Hepatocyte (in vitro differentiated cells): ENCODE measurements around the gene METTL24.

Source experiments
- CTCF ChIP-seq: fragments of 200-600 bp; sonication (generic); IDR thresholded peaks from 2 replicates; pipeline ENCODE4 v1.5.1; 2016; ENCODE audit warnings: antibody characterized with exemption, mild to moderate bottlenecking; ENCODE audit not compliant: poor library complexity
- EZH2 ChIP-seq: fragments of 200-600 bp; sonication (generic); IDR thresholded peaks from 2 replicates; pipeline ENCODE4 v1.6.1; 2016; ENCODE audit warnings: antibody characterized with exemption, mild to moderate bottlenecking, borderline replicate concordance
- EZH2phosphoT487 ChIP-seq: fragments of 200-600 bp; sonication (generic); IDR thresholded peaks from one replicate; pipeline ENCODE4 v1.6.1; 2018; ENCODE audit warnings: antibody characterized with exemption, mild to moderate bottlenecking, low read depth, moderate library complexity; ENCODE audit not compliant: unreplicated experiment, severe bottlenecking

GRCh38 chr6:110355727-110356126 is 2.4 kb downstream of the METTL24 start:
- no peak for TF ChIP-seq CTCF
- no peak for TF ChIP-seq EZH2phosphoT487
- TF ChIP-seq EZH2: no peak
